Measurements from ENCODE around the gene SLC39A5. TPM values are rescaled to one million over a fixed set of nuclear protein-coding genes. Genes with fewer than 3 reads are reported as not detected.
A peak's percentile ranks its signal among the peaks of the same experiment; 100 is the strongest.

Gene SLC39A5
- total and polyA plus RNA-seq, 2 of the 13 experiments (the other 11 are each of a cell fraction or from before 2014, with no cell fraction given), result 59.7 to 101 TPM

GRCh38 chr12:56230432-56231183 lies 757 bp downstream of the SLC39A5 start (continued):
- peak; percentile 46; the same call in 1 of the 2 replicates for TF ChIP-seq MEIS1 (CRISPR knock-in tag; IDR thresholded peaks at IDR 0.05; ENCODE audit: borderline replicate concordance)
- no peak for TF ChIP-seq SMARCC2 (IDR thresholded peaks at IDR 0.05)
- no peak; the same call in 1 of the 2 replicates for TF ChIP-seq ZNF558 (CRISPR knock-in tag; IDR thresholded peaks at IDR 0.05; ENCODE audit: borderline replicate concordance)
- no peak for TF ChIP-seq TAF15 (IDR thresholded peaks at IDR 0.05; ENCODE audit: low read depth, low read length, poor library complexity, severe bottlenecking)
- no peak for TF ChIP-seq ZNF562 (CRISPR knock-in tag; IDR thresholded peaks at IDR 0.05; ENCODE audit: borderline replicate concordance)
- TF ChIP-seq IKZF1 (IDR thresholded peaks at IDR 0.05), result no peak
- no peak for TF ChIP-seq ZNF549 (CRISPR knock-in tag; IDR thresholded peaks at IDR 0.05)
- TF ChIP-seq SUZ12 (IDR thresholded peaks at IDR 0.05; ENCODE audit: low read depth, low read length), result no peak
- TF ChIP-seq ZNF326 (CRISPR knock-in tag; IDR thresholded peaks at IDR 0.05; ENCODE audit: borderline replicate concordance), result no peak
- no peak for TF ChIP-seq ZBTB42 (CRISPR knock-in tag; IDR thresholded peaks at IDR 0.05)
- no peak for TF ChIP-seq GTF3A (CRISPR knock-in tag; conservative IDR thresholded peaks at IDR 0.05)
- TF ChIP-seq ATF2 (CRISPR knock-in tag; IDR thresholded peaks at IDR 0.05), result peak; percentile 4; the same call in 1 of the 2 replicates
- no peak for TF ChIP-seq ZNF724P (CRISPR knock-in tag; IDR thresholded peaks at IDR 0.05; ENCODE audit: borderline replicate concordance)
- no peak for TF ChIP-seq ZNF274 (CRISPR knock-in tag; IDR thresholded peaks at IDR 0.05)
- TF ChIP-seq DRAP1 (CRISPR knock-in tag; IDR thresholded peaks at IDR 0.05), result peak; percentile 95
- no peak for TF ChIP-seq MTA3 (CRISPR knock-in tag; IDR thresholded peaks at IDR 0.05)
- no peak for TF ChIP-seq ARNT2 (CRISPR knock-in tag; IDR thresholded peaks at IDR 0.05; ENCODE audit: low read depth)
- 0 out of 2 replicates have a peak, but pooled peaks have one; percentile 32 for TF ChIP-seq MLX (CRISPR knock-in tag; IDR thresholded peaks at IDR 0.05)
- TF ChIP-seq CHD4 (IDR thresholded peaks at IDR 0.05; ENCODE audit: borderline replicate concordance, low read length), result peak; percentile 15; the same call in 1 of the 2 replicates
- no peak for TF ChIP-seq GABPA (IDR thresholded peaks at IDR 0.05; ENCODE audit: low read depth, low read length)
- TF ChIP-seq GABPA (CRISPR knock-in tag; IDR thresholded peaks at IDR 0.05; ENCODE audit: low read depth), result peak; percentile 35; the same call in 1 of the 2 replicates
- no peak for TF ChIP-seq STAG1 (CRISPR knock-in tag; IDR thresholded peaks at IDR 0.05)
- TF ChIP-seq ZNF17 (CRISPR knock-in tag; IDR thresholded peaks at IDR 0.05), result no peak
- no peak for TF ChIP-seq ARID3A (IDR thresholded peaks at IDR 0.05; ENCODE audit: low read depth, low read length)
- no peak for TF ChIP-seq PTBP1 (IDR thresholded peaks at IDR 0.05; ENCODE audit: low read depth, low read length, poor library complexity, severe bottlenecking)
- TF ChIP-seq ZFP62 (CRISPR knock-in tag; IDR thresholded peaks at IDR 0.05), result no peak

Measured in HepG2 (cell line).